ENCODE results near the gene CRHR1.

GRCh38 chr17:45791041-45791582 is 7.0 kb downstream of the CRHR1 start:
- no peak for TF ChIP-seq GATA2 (IDR thresholded peaks at IDR 0.05; ENCODE audit: low read depth, low read length)
- no peak for TF ChIP-seq GATA3 (IDR thresholded peaks at IDR 0.05; ENCODE audit: low read depth, low read length)
